Measurements from ENCODE around the gene NLRC3.
A peak's percentile ranks its signal among the peaks of the same experiment; 100 is the strongest.

NLRC3 gene

GRCh38 chr16:3550851-3551847 is 26.1 kb downstream of the NLRC3 start:
- Mint-ChIP-seq H3K27ac (peak overlapping the region; percentile 45), H3K36me3 (ENCODE audit: low read depth) (peaks cover 66% of the 10 kb centered on the region), H3K4me1 (ENCODE audit: low read depth) (peaks cover 7% of the 10 kb centered on the region), H3K9me3 (no peaks in the 10 kb centered on the region), H3K4me3 (no peak overlapping the region), H3K27me3 (ENCODE audit: low read depth) (no peaks in the 10 kb centered on the region)

- no peaks in the 10 kb centered on the region for H3K27me3 Mint-ChIP-seq (ENCODE audit: low read depth)
- no peak overlapping the region for H3K4me3 Mint-ChIP-seq
- H3K9me3 Mint-ChIP-seq: no peaks in the 10 kb centered on the region
- peaks cover 7% of the 10 kb centered on the region for H3K4me1 Mint-ChIP-seq (ENCODE audit: low read depth)
- no peak overlapping the region for H3K27ac Mint-ChIP-seq
- H3K36me3 Mint-ChIP-seq (ENCODE audit: low read depth): peaks cover 69% of the 10 kb centered on the region
Observed at GRCh38 chr16:3549906-3550305, 27.3 kb downstream of the NLRC3 start.

- Mint-ChIP-seq H3K4me1 (ENCODE audit: low read depth) (peaks cover 7% of the 10 kb centered on the region), H3K27me3 (ENCODE audit: low read depth) (no peaks in the 10 kb centered on the region), H3K36me3 (ENCODE audit: low read depth) (peaks cover 61% of the 10 kb centered on the region), H3K4me3 (no peak overlapping the region), H3K27ac (no peak overlapping the region), H3K9me3 (no peaks in the 10 kb centered on the region)
Observed at GRCh38 chr16:3548859-3549258, 28.3 kb downstream of the NLRC3 start.

GRCh38 chr16:3548445-3548844 is 28.8 kb downstream of the NLRC3 start:
- no peaks in the 10 kb centered on the region for H3K9me3 Mint-ChIP-seq
- H3K27ac Mint-ChIP-seq: no peak overlapping the region
- H3K4me1 Mint-ChIP-seq (ENCODE audit: low read depth): peaks cover 7% of the 10 kb centered on the region
- no peak overlapping the region for H3K4me3 Mint-ChIP-seq
- peaks cover 61% of the 10 kb centered on the region for H3K36me3 Mint-ChIP-seq (ENCODE audit: low read depth)
- H3K27me3 Mint-ChIP-seq (ENCODE audit: low read depth): no peaks in the 10 kb centered on the region

- Mint-ChIP-seq H3K9me3 (no peaks in the 10 kb centered on the region), H3K27ac (no peak overlapping the region), H3K4me1 (ENCODE audit: low read depth) (peaks cover 7% of the 10 kb centered on the region), H3K27me3 (ENCODE audit: low read depth) (no peaks in the 10 kb centered on the region), H3K4me3 (no peak overlapping the region), H3K36me3 (ENCODE audit: low read depth) (peaks cover 59% of the 10 kb centered on the region)
Observed at GRCh38 chr16:3546986-3547682, 30.1 kb downstream of the NLRC3 start.

GRCh38 chr16:3542601-3543373 is 34.4 kb downstream of the NLRC3 start:
- Mint-ChIP-seq H3K27me3 (ENCODE audit: low read depth) (no peaks in the 10 kb centered on the region), H3K27ac (no peak overlapping the region), H3K9me3 (no peaks in the 10 kb centered on the region), H3K4me3 (no peak overlapping the region), H3K36me3 (ENCODE audit: low read depth) (peaks cover 43% of the 10 kb centered on the region), H3K4me1 (ENCODE audit: low read depth) (no peaks in the 10 kb centered on the region)

- Mint-ChIP-seq H3K4me1 (ENCODE audit: low read depth) (no peaks in the 10 kb centered on the region), H3K27me3 (ENCODE audit: low read depth) (no peaks in the 10 kb centered on the region), H3K4me3 (no peak overlapping the region), H3K9me3 (no peaks in the 10 kb centered on the region), H3K27ac (no peak overlapping the region), H3K36me3 (ENCODE audit: low read depth) (peaks cover 36% of the 10 kb centered on the region)
Observed at GRCh38 chr16:3541527-3542155, 35.6 kb downstream of the NLRC3 start.

GRCh38 chr16:3538222-3538621 is 39.0 kb downstream of the NLRC3 start:
- Mint-ChIP-seq H3K27me3 (ENCODE audit: low read depth) (no peaks in the 10 kb centered on the region), H3K4me1 (ENCODE audit: low read depth) (no peaks in the 10 kb centered on the region), H3K9me3 (no peaks in the 10 kb centered on the region), H3K36me3 (ENCODE audit: low read depth) (peaks cover 45% of the 10 kb centered on the region), H3K4me3 (no peak overlapping the region), H3K27ac (no peak overlapping the region)

- Mint-ChIP-seq H3K9me3 (no peaks in the 10 kb centered on the region), H3K4me1 (ENCODE audit: low read depth) (no peaks in the 10 kb centered on the region), H3K4me3 (no peak overlapping the region), H3K27me3 (ENCODE audit: low read depth) (no peaks in the 10 kb centered on the region), H3K36me3 (ENCODE audit: low read depth) (peaks cover 44% of the 10 kb centered on the region), H3K27ac (no peak overlapping the region)
Observed at GRCh38 chr16:3536851-3537250, 40.4 kb downstream of the NLRC3 start.

GRCh38 chr16:3536271-3536731 is 40.9 kb downstream of the NLRC3 start:
- Mint-ChIP-seq H3K4me1 (ENCODE audit: low read depth) (no peaks in the 10 kb centered on the region), H3K36me3 (ENCODE audit: low read depth) (peaks cover 42% of the 10 kb centered on the region), H3K9me3 (no peaks in the 10 kb centered on the region), H3K27ac (no peak overlapping the region), H3K4me3 (no peak overlapping the region), H3K27me3 (ENCODE audit: low read depth) (no peaks in the 10 kb centered on the region)

- Mint-ChIP-seq H3K4me3 (no peak overlapping the region), H3K27ac (peak overlapping the region; percentile 50), H3K36me3 (ENCODE audit: low read depth) (peaks cover 33% of the 10 kb centered on the region), H3K27me3 (ENCODE audit: low read depth) (no peaks in the 10 kb centered on the region), H3K9me3 (no peaks in the 10 kb centered on the region), H3K4me1 (ENCODE audit: low read depth) (no peaks in the 10 kb centered on the region)
Observed at GRCh38 chr16:3534126-3534525, 43.1 kb downstream of the NLRC3 start.

- peaks cover 37% of the 10 kb centered on the region for H3K36me3 Mint-ChIP-seq (ENCODE audit: low read depth)
- H3K4me1 Mint-ChIP-seq (ENCODE audit: low read depth): no peaks in the 10 kb centered on the region
- no peaks in the 10 kb centered on the region for H3K9me3 Mint-ChIP-seq
- no peak overlapping the region for H3K27ac Mint-ChIP-seq
- H3K4me3 Mint-ChIP-seq: no peak overlapping the region
- no peaks in the 10 kb centered on the region for H3K27me3 Mint-ChIP-seq (ENCODE audit: low read depth)
Observed at GRCh38 chr16:3532741-3533140, 44.5 kb downstream of the NLRC3 start.

- Mint-ChIP-seq H3K27me3 (ENCODE audit: low read depth) (no peaks in the 10 kb centered on the region), H3K4me3 (no peak overlapping the region), H3K36me3 (ENCODE audit: low read depth) (peaks cover 31% of the 10 kb centered on the region), H3K27ac (no peak overlapping the region), H3K4me1 (ENCODE audit: low read depth) (no peaks in the 10 kb centered on the region), H3K9me3 (no peaks in the 10 kb centered on the region)
Observed at GRCh38 chr16:3530371-3530914, 46.8 kb downstream of the NLRC3 start.

- peaks cover 2% of the 10 kb centered on the region for H3K4me1 Mint-ChIP-seq (ENCODE audit: low read depth)
- H3K36me3 Mint-ChIP-seq (ENCODE audit: low read depth): peaks cover 26% of the 10 kb centered on the region
- H3K27me3 Mint-ChIP-seq (ENCODE audit: low read depth): no peaks in the 10 kb centered on the region
- H3K9me3 Mint-ChIP-seq: no peaks in the 10 kb centered on the region
- no peak overlapping the region for H3K4me3 Mint-ChIP-seq
- H3K27ac Mint-ChIP-seq: peak overlapping the region; percentile 62
Observed at GRCh38 chr16:3529175-3529574, 48.0 kb downstream of the NLRC3 start.
